BE2C (cell line): ENCODE data around the gene PPFIA4.

Experiments
- DNase-seq: peaks from one replicate; pipeline ENCODE4 v3.0.0-alpha.2; 2020
- H3K27me3 ChIP-seq: fragments of 250-450 bp; sonication (Bioruptor Pico); 2 replicates; pipeline ENCODE4 v1.5.1; 2020; ENCODE audit warnings: mild to moderate bottlenecking
- H3K36me3 ChIP-seq: fragments of 250-450 bp; sonication (Bioruptor Pico); 2 replicates; pipeline ENCODE4 v1.5.1; 2020; ENCODE audit warnings: mild to moderate bottlenecking
- H3K4me1 ChIP-seq: fragments of 250-450 bp; sonication (Bioruptor Pico); 2 replicates; pipeline ENCODE4 v1.5.1; 2020
- H3K4me3 ChIP-seq: 2 replicates; pipeline ENCODE4 v1.5.1; 2011; ENCODE audit warnings: low read depth, low read length
- H3K9me3 ChIP-seq: fragments of 250-450 bp; sonication (Bioruptor Pico); 2 replicates; pipeline ENCODE4 v1.5.1; 2020
- TF ChIP-seq, protein P1 (sequence below): IDR thresholded peaks from 2 replicates; pipeline ENCODE4 v1.5.1; 2012; ENCODE audit warnings: mild to moderate bottlenecking, low read depth, low read length

Gene PPFIA4

GRCh38 chr1:203046984-203047630 is 20.8 kb downstream of the PPFIA4 start:
- H3K27me3 ChIP-seq, result no peaks in the 10 kb centered on the region
- H3K4me1 ChIP-seq, result peaks cover 15% of the 10 kb centered on the region
- H3K36me3 ChIP-seq, result no peaks in the 10 kb centered on the region
- TF ChIP-seq, protein P1, sequence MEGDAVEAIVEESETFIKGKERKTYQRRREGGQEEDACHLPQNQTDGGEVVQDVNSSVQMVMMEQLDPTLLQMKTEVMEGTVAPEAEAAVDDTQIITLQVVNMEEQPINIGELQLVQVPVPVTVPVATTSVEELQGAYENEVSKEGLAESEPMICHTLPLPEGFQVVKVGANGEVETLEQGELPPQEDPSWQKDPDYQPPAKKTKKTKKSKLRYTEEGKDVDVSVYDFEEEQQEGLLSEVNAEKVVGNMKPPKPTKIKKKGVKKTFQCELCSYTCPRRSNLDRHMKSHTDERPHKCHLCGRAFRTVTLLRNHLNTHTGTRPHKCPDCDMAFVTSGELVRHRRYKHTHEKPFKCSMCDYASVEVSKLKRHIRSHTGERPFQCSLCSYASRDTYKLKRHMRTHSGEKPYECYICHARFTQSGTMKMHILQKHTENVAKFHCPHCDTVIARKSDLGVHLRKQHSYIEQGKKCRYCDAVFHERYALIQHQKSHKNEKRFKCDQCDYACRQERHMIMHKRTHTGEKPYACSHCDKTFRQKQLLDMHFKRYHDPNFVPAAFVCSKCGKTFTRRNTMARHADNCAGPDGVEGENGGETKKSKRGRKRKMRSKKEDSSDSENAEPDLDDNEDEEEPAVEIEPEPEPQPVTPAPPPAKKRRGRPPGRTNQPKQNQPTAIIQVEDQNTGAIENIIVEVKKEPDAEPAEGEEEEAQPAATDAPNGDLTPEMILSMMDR, result no peak
- no peak for DNase-seq
- H3K4me3 ChIP-seq, result no peak overlapping the region
- H3K9me3 ChIP-seq, result no peaks in the 10 kb centered on the region

DNA sequence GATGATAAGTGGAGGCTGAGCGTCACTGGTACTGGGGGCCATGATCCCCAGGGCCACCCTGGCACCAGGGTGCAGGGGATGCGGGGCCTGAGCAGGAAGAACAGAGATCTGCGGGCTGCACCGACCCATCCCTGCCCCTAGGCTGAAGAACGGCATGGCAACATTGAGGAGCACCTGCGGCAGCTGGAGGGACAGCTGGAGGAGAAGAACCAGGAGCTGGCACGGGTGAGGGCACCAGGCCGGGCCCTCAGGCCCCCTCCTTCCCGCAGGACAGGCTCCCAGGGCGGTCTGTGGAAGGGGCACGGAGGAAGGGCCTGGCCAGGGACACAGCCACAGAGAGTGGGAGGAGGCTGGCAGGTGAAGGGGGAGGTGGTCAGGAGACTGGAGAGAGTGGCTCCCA is 21.8 kb downstream of the PPFIA4 start:
- DNase-seq, result no peak
- Histone ChIP-seq H3K36me3 (no peaks in the 10 kb centered on the region), H3K27me3 (no peaks in the 10 kb centered on the region), H3K4me1 (peaks cover 25% of the 10 kb centered on the region), H3K9me3 (no peaks in the 10 kb centered on the region), H3K4me3 (no peak overlapping the region)
- TF ChIP-seq, protein P1, result no peak

DNA sequence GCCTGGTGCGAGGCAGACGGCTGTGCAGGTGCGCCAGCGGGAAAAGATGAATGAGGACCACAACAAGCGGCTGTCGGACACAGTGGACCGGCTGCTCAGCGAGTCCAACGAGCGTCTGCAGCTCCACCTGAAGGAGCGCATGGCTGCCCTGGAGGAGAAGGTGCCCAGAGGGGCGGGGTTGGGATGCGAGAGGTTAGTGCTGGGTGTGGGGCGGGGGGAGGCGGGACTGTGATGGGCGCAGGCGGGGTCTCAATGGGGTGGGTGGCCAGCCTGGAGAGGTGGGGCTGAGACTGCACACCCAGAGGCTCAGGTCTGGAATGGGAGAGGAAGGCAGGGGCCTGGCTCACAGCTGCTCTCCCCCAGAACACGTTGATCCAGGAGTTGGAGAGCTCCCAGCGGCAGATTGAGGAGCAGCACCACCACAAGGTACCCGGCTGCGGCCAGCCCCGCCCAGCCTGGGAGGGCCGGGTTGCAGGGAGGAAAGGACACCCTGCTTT is 22.3 kb downstream of the PPFIA4 start:
- DNase-seq, result no peak
- Histone ChIP-seq H3K9me3 (no peaks in the 10 kb centered on the region), H3K36me3 (no peaks in the 10 kb centered on the region), H3K4me3 (no peak overlapping the region), H3K4me1 (peaks cover 26% of the 10 kb centered on the region), H3K27me3 (no peaks in the 10 kb centered on the region)
- TF ChIP-seq, protein P1, result no peak

GRCh38 chr1:203049077-203049476 is 22.8 kb downstream of the PPFIA4 start:
- no peaks in the 10 kb centered on the region for H3K27me3 ChIP-seq
- peaks cover 26% of the 10 kb centered on the region for H3K4me1 ChIP-seq
- TF ChIP-seq, protein P1, result no peak
- H3K4me3 ChIP-seq, result no peak overlapping the region
- H3K9me3 ChIP-seq, result no peaks in the 10 kb centered on the region
- H3K36me3 ChIP-seq, result no peaks in the 10 kb centered on the region
- no peak for DNase-seq

GRCh38 chr1:203049576-203050180 is 23.4 kb downstream of the PPFIA4 start:
- TF ChIP-seq, protein P1, result no peak
- Histone ChIP-seq H3K4me3 (no peak overlapping the region), H3K27me3 (no peaks in the 10 kb centered on the region), H3K9me3 (no peaks in the 10 kb centered on the region), H3K4me1 (peaks cover 26% of the 10 kb centered on the region), H3K36me3 (no peaks in the 10 kb centered on the region)
- no peak for DNase-seq

- TF ChIP-seq, protein P1, result no peak
- DNase-seq, result no peak
- Histone ChIP-seq H3K9me3 (no peaks in the 10 kb centered on the region), H3K4me3 (no peak overlapping the region), H3K4me1 (peaks cover 26% of the 10 kb centered on the region), H3K27me3 (no peaks in the 10 kb centered on the region), H3K36me3 (no peaks in the 10 kb centered on the region)
Measured at GRCh38 chr1:203050826-203051225, 24.5 kb downstream of the PPFIA4 start.
